Right lung (tissue), 5 donors: Measurements from ENCODE around the gene PLGRKT. TPM values are rescaled to one million over a fixed set of nuclear protein-coding genes. Genes with fewer than 3 reads are reported as not detected.
"Not testable (repeated sequence)": the region's sequence is repeated elsewhere in the genome, so short reads cannot be mapped to it uniquely, and the experiment has no call there.

Experiments used
- DNase-seq, 2 donors: peaks; one replicate each; pipeline ENCODE4 v3.0.0-alpha.2; 2013
- polyA plus RNA-seq, 5 donors: library from polyadenylated mRNA; unstranded; fragments of 120-200 nt; gene quantifications; one replicate each; pipeline versions ENCODE4 v1.2.1 to v1.2.3, GENCODE V29; 2013; ENCODE audit warnings: inconsistent platforms in 1 of 5, low replicate concordance in 1 of 5; ENCODE audit not compliant: insufficient read length in 5 of 5, insufficient read depth in 1 of 5

PLGRKT gene
- polyA plus RNA-seq, 5 donors = 18.8 to 26.4 (median 23.1) TPM

DNA sequence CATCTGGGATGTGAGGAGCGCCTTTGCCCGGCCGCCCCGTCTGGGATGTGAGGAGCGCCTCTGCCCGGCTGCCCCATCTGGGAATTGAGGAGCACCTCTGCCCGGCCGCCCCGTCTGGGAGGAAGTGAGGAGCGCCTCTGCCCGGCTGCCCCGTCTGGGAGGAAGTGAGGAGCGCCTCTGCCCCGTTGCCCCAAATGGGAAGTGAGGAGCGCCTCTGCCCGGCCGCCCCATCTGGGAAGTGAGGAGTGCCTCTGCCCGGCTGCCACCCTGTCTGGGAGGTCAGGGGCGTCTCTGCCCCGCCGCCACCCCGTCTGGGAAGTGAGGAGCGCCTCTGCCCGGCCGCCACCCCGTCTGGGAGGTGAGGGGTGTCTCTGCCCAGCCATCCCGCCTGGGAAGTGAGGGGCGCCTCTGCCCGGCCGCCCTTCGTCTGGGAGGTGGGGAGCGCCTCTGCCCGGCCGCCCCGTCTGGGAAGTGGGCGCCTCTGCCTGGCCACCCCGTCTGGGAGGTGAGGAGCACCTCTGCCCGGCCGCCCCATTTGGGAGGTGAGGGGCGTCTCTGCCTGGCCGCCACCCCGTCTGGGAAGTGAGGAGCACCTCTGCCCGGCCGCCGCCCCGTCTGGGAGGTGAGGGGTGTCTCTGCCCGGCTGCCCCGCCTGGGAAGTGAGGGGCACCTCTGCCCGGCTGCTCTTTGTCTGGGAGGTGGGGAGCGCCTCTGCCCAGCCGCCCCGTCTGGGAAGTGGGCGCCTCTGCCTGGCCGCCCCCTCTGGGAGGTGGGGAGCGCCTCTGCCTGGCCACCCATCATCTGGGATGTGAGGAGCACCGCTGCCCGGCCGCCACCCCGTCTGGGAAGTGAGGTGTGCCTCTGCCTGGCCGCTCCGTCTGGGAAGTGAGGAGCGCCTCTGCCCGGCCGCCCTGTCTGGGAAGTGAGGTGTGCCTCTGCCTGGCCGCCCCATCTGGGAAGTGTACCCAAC, 3.6 kb downstream of the PLGRKT start:
- not testable (repeated sequence) for DNase-seq

DNA sequence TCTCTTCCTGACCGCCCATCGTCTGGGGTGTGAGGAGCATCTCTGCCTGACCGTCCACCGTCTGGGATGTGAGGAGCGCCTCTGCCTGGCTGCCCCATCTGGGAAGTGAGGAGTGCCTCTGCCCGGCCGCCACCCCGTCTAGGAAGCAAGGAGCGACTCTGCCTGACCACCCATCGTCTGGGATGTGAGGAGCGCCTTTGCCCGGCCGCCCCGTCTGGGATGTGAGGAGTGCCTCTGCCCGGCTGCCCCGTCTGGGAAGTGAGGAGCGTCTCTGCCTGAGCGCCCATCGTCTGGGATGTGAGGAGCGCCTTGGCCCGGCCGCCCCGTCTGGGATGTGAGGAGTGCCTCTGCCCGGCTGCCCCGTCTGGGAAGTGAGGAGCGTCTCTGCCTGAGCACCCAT, 4.4 kb downstream of the PLGRKT start:
- not testable (repeated sequence) for DNase-seq

DNA sequence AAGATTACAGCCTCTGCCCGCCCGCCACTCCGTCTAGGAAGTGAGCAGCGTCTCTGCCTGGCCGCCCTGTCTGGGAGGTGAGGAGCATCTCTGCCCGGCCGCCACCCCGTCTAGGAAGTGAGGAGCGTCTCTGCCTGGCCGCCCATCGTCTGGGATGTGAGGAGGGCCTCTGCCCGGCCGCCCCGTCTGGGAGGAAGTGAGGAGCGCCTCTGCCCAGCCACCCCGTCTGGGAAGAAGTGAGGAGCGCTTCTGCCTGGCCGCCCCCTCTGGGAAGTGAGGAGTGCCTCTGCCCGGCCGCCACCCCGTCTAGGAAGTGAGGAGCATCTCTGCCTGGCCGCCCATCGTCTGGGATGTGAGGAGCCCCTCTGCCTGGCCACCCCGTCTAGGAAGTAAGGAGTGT, 4.8 kb downstream of the PLGRKT start:
- DNase-seq = not testable (repeated sequence)

DNA sequence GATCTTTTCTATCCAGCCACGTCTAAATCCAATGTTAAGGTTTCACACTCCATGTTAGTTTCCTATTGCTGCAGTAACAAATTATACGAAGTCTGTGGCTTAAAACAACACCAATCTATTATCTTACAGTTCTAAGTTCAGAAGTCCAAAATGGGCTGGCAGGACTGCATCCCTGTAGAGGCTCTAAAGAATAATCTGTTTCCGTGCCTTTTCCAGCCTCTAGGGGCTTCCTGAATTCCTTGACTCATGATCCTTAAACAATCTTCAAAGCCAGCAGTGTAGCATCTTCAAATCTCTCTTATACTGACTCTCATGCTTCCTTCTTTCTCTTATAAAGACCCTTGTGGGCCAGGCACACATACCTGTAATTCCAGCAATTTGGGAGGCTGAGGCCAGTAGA, 6.8 kb downstream of the PLGRKT start:
- DNase-seq = no peak

DNA sequence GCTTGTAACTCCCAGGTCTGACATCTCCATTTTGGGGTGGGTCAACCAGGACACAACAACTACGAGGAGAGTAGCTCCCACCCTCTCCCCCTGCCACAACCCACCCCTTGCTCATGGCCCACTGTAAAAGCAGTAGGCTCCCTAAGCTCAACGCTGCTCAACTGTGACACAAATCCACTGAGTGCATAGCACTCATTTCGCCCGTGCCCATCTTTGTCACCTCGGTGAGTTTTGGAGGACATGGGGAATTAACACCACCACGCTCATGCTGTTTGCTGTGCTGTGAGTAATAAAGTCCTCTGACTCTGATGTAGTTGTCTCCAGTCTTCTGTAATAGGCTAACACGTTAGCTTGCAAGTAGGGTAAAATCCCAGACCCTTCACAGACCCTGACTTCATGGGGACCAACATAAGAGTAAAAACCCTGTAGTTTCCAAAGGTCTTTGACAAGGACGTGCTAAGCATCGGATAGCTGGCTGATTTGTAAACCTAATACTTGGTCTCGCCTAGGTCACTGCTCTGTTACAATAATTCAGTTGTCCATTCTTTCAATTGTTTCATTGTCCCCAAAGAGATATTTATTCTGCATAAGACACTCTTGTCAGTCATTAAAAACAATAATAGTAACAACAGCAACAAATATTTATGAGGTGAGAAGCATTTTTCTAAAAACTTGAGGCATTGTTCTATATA, 7.7 kb downstream of the PLGRKT start:
- no peak for DNase-seq

DNA sequence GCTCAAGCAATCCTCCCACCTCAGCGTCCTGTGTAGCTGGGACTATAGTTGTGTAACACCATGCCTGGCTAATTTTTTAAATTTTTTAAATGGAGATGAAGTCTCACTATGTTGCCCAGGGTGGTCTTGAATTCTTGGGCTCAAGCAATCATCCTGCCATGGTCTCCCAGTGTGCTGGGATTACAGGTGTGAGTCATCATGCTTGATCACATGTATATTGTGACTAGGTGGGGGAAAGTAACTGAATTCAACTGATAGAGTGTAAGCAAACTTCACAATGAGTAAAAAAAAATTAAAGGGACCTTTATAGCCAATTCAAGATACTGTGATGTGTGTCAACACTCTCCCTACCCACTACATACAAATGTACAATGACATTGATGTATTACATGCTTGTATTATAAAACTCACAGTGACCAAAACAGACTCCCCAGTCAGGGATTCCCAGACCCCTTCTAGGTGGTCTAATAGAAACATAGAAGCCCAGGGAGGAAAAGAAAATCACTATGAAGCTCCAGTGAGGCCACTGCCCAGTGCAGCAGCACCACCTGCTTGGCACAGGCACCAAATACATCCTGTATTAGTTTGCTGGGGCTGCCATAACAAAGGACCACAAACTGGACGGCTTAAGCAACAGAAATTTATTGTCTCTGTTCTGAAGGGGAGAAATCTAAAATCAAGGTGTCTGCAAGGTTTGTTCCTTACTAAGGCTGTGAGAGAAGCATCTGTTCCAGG, 8.8 kb downstream of the PLGRKT start:
- DNase-seq = no peak

DNA sequence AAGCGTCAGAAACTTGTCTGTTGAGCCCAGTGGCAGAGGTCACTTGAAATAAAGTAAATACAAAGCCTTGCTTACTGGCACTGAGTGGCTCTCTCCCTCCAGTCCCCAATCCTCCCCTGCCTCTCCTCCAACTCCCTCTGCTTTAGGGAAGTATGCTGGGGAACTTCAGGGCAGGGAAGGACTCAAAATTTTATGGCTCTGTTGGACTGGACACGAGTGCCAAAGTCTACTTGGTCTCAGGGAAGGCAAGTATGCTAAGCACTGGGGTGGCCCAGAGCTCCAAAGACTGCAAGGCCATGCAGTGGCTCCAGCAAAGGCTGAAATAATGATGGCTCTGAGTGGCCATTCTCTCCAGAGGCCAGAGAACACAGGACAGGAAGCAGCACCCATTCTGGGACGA, 9.6 kb downstream of the PLGRKT start:
- DNase-seq = no peak

DNA sequence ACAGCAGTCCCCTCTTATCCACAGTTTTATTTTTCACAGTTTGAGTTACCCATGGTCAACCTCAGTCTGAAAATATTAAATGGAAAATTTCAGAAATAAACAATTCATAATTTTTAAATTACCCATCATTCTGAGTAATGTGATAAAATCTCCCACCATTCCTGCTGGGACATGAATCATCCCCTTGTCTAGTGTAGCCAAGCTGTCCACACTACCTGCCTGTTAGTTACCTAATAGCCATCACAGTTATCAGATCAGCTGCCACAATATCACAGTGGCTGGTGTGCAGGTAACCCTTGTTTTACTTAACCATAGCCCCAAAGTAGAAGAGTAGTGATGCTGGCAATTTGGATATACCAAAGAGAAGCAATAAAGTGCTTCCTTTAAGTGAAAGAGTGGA, 10.7 kb downstream of the PLGRKT start:
- DNase-seq = no peak

DNA sequence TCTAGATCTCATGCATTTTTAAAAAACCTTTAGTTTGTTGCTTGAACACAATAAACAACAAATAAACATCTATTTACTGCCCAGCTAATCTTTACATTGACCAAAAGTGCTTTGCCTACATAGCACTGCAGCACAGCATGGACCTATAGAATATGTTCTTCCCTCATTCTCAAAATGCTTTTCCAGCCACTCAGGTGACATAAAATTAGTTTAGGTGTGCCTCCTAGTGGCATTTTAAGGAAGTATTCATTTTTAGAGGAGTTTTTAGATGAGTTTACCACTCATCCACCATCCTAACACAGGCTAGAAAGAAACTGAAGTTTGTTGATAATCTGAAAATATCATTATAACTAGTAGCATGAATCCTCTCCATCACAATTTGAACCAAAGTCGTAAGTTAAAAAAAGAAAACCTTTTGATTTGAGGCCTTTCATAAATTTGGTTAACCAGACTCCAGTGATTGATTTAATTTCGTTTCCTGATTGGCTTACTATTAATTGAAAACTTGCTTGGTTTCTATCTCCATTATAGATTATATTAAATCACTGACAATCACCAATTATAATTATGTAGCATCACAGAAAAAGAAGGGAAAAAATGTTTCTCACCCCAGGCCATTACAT, 12.6 kb downstream of the PLGRKT start:
- no peak for DNase-seq

DNA sequence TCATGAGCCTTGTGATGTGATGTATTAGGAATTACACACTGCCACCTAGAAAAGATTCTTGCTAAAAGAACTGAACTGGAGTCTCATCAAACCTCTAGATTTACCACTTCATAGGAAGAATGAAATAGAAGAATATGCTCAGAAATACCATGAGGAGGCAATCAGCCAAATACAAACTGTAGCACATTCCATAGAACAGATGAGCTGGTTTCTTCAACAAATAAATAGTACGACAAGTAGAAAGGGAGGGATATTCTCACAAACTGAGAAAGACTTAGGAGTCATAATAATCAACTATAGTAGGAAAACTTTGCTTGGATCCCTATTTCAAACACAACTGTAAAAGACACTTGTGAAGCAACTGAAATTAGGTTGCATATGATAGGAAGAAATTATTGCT, 15.4 kb downstream of the PLGRKT start:
- no peak for DNase-seq

DNA sequence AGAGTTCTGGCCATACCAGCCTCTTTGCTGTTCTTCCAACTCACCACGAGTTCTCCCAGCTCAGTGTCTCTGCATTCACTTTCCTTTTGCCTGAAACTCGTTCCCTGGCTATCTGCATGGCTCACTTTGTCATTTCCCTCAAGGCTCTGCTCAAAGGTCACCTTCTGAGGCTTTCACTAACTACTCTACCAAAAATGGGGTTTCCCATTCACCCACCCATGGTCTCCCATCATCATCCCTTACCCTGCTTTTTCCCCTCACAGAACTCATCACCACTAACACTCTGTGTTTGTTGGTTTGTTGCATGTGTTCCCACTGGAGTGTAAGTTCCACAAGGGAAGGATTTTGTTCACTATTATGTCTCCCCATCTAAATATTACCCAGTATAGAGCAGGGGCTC, 16.6 kb downstream of the PLGRKT start:
- DNase-seq = no peak

DNA sequence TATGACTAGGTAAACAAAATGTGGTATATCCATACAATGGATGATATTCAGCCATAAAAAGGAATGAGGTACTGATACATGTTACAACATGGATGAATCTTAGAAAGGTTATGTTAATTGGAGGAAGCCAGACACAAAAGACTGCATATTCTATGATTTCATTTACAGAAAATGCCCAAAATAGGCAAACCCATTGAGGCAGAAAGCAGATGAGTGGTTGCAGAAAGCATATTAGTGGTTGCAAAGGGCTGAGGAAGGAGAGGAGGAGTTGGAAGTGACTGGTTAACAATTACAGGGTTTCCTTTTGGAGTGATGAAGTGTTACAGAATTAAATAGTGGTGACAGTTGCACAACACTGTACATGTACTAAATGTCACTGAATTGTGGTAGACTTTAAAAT, 17.7 kb downstream of the PLGRKT start:
- DNase-seq = no peak

DNA sequence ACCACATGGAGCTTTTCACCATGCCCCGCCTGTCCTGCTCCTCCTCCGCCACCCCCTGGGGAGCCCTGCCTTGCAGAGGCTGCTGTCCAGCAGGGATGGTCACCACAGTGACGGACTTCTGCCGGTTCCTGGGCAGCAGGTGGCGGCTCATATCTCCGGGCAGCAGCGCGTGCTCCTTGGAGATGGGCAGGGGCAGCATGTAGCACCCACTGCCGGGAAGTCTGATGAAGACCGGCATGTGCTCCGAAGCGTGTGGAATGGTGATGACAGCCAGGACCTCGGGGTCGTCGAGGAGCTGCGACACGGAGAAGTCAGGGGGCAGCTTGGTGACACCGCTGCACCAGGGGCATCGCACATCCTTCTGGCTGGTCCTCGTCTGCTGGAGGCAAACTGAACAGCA, 19.2 kb downstream of the PLGRKT start:
- no peak for DNase-seq

DNA sequence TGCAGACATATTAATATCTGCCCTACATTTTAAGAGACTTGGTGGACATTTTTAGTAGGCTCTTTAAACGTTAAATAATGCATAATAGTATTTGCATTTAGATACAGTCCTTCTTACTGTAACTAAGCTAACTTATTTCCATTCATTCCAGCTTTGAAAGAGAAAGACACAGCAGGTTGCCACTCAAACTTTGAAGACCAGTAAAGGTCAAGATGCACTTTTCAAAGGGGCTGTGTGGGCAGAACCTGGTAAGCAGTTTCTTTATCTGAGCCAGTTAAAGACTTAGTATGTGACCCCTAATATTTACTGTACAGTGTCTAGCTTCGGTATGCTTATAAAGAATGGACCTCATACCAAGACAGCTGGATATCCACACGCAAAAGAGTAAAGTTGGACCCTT, 20.8 kb downstream of the PLGRKT start:
- DNase-seq = no peak

DNA sequence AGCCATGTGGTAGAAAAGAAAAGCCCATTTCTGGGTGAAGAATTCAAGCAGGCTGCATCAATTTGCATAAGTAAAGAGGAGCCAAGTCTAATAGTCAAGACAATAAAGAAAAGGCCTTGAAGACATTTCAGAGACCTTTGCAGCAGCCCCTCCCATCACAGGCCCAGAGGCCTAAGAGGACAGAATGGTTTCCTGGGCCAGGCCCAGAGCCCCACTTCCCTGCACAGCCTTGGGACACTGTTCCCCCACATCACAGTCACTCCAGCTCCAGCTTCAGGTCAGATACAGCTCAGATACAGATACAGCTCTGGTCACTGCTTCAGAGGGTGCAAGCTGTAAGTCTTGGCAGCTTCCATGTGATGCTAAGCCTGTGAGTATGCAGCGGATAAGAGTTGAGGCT, 29.1 kb downstream of the PLGRKT start:
- DNase-seq = no peak

DNA sequence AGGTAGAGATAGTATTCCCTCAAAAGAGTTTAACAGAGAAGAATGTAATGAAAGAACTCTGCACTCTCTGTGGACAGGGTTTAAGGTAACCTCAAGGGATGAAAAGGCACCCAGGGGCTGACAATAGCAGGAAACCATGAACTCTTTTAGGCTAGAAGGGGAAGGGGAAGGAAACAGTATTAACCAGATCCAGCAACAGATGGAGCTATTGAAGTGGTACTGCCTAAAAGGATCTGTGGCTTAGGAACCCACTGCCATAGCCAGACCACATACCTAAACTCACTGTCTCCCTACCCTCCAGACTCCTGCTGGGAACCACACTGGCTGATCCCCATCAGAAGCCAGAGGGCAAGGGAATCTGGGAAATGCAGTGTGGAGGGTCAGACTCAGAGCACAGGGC, 35.5 kb downstream of the PLGRKT start:
- DNase-seq = no peak

DNA sequence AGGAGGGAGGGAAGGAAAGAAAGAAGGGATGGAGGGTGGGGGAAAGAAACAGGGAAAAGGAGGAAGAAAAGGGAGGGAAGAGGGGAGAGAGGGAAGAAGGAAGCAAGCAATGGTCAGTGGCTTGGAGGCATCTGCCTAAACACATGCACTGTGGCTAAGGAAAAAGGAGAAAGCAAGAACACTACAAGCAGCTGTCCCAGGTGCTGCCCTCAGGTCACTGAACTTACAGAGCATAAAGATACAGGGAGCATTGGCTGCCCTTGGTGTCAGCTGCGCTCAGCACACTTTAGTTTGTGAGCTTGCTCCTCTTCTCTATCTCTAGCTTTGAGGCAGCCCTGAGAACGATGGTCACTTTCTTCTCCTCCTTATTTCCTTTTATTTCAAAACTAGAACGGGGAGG, 40.2 kb downstream of the PLGRKT start:
- not testable (repeated sequence) for DNase-seq

DNA sequence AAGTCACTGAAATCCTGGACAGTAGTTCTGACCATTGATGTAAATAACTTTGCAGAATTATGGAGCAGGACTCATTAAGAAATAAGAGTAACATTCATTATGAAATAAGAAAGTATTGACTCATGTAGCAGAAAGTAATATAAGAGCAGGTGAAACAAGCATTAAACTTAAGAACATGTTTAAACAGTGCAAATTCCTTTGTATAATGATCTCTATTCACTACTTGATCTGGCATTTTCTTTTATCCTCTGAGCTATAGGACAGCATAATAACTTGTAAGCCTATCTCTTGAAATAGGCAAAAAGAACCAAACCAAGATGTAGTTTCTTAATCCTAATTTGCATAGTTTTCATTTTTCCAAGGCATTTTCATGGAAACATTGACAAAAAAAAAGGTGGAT, 42.3 kb downstream of the PLGRKT start:
- no peak for DNase-seq

DNA sequence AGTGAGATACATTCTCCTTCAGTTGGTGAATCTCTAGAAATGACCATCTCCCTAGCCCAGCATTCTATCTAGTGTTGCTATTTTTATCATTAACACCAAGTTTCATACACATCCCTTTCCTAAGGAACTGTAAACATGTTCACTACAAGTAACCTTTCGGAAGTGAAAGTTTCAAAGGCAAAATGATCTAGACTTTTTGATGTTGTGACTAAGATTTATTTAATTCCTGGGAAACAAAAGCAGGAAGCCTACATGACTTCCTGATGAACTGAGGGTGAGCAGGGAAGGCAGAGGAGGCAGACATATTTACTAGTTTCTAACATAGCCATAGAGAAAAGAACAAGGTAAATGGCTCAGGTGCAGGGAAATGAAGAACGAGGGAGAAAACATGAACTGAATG, 43.7 kb downstream of the PLGRKT start:
- not testable (repeated sequence) for DNase-seq

DNA sequence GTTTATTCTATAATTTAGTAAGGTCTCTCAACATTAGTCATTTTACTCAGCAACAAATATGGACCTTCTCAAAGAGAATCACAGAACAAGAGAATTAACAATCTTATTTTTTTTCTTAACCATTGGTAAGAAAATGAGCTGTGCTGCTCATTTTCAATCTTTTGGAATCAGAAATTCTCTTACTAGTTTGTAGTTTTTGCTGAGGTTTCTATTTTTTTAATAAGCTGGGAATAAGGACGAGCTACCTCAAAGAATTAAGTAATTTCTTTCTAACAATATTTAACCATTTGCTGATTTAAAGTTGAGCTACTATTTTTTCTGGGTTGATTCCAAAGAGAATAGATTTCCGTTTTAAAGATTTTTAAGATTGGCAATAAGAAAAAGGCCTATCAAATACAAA, 44.2 kb downstream of the PLGRKT start:
- no peak for DNase-seq

DNA sequence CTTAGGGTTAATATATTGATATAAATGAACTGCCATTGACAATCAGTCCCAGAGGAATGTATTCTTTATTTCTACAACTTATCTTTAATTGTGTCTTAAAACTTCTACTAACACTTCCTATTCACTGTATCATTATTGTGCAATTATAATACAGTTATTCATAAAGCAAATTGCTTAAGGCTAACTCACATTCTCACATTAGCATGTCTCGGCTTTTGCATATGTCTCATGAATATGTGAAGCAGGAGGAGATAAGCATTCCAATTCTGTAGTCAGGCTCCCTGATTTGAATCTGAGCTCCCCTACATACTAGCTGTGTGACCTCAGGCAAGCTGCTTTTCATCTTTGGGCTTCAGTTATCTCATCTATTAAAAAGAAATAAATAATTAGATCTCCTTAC, 45.4 kb downstream of the PLGRKT start:
- DNase-seq = no peak

DNA sequence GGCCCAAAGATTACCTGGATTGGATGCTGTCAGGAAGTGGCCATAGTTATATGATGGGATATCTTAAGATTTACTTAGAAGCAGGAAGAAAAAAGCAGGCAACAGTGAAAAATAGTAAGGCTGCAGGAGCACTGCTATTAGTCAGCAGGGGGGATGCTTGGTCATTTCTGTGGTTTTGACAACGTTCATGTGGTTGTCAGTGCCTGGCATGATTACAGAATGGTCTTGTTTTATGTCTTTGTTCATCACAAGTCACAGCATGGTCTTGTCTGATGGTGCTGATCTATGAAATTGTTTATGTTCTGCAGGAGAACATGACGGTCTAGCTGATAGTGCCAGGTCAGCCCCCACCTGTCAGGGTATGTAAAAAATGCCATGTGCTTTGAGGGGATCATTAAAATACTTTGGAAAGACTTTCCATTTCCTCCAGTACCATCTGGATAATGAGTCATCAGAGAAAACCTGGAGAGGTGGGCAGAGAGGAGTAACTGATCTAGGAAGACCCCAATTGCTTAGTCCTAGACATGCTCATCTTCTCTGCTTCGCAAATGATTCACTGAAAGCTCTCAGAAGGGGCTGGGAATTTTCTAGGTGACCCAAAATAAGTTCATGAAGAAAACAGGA, 48.5 kb downstream of the PLGRKT start:
- DNase-seq = no peak
